ENCODE data around the gene CD101.
A peak's percentile ranks its signal among the peaks of the same experiment; 100 is the strongest.

The CD101 gene

GRCh38 chr1:116986421-116987255 is 14.9 kb upstream of the CD101 start:
- no peak for DNase-seq

GRCh38 chr1:116987256-116987555 is 14.4 kb upstream of the CD101 start:
- no peak for DNase-seq

- no peak for DNase-seq
Measured at GRCh38 chr1:116988248-116988647, 13.3 kb upstream of the CD101 start.

GRCh38 chr1:116988908-116989307 is 12.7 kb upstream of the CD101 start:
- DNase-seq, result peak; percentile 94

- no peak for DNase-seq
Measured at GRCh38 chr1:116989835-116990234, 11.7 kb upstream of the CD101 start.

GRCh38 chr1:116990612-116991151 is 10.9 kb upstream of the CD101 start:
- no peak for DNase-seq

- no peak for DNase-seq
Measured at GRCh38 chr1:116991171-116991845, 10.3 kb upstream of the CD101 start.

GRCh38 chr1:116991918-116992317 is 9.6 kb upstream of the CD101 start:
- DNase-seq, result no peak

- no peak for DNase-seq
Measured at GRCh38 chr1:116993286-116993685, 8.3 kb upstream of the CD101 start.

GRCh38 chr1:116994411-116994810 is 7.1 kb upstream of the CD101 start:
- DNase-seq, result no peak

GRCh38 chr1:116997066-116997465 is 4.5 kb upstream of the CD101 start:
- DNase-seq, result no peak

GRCh38 chr1:116997636-116998035 is 3.9 kb upstream of the CD101 start:
- no peak for DNase-seq

GRCh38 chr1:116999596-116999995 is 2.0 kb upstream of the CD101 start:
- DNase-seq, result no peak

GRCh38 chr1:117000142-117000541 is 1.4 kb upstream of the CD101 start:
- no peak for DNase-seq

- DNase-seq, result no peak
Measured at GRCh38 chr1:117003223-117003875, 1.8 kb downstream of the CD101 start.

- DNase-seq, result no peak
Measured at GRCh38 chr1:117007719-117008013, 6.1 kb downstream of the CD101 start.

GRCh38 chr1:117008656-117009055 is 7.1 kb downstream of the CD101 start:
- no peak for DNase-seq

- DNase-seq, result no peak
Measured at GRCh38 chr1:117009132-117009531, 7.6 kb downstream of the CD101 start.

- no peak for DNase-seq
Measured at GRCh38 chr1:117010310-117010969, 8.9 kb downstream of the CD101 start.

GRCh38 chr1:117011334-117011733 is 9.8 kb downstream of the CD101 start:
- DNase-seq, result no peak

- DNase-seq, result no peak
Measured at GRCh38 chr1:117013309-117013858, 11.8 kb downstream of the CD101 start.

GRCh38 chr1:117014209-117014608 is 12.6 kb downstream of the CD101 start:
- no peak for DNase-seq

- no peak for DNase-seq
Measured at GRCh38 chr1:117015724-117016123, 14.2 kb downstream of the CD101 start.

All from NCI-H2029 treated with DMSO at 0.1 percent for 48 hours (cell line).